NT2/D1 (cell line): Measurements from ENCODE around the gene FSTL4.

Experiments used
- DNase-seq: peaks from one replicate; pipeline ENCODE4 v3.0.0-alpha.2; 2011; ENCODE audit warnings: low read depth, low spot score
- H3K27me3 ChIP-seq: 2 replicates; pipeline ENCODE4 v1.6.0; 2011; ENCODE audit warnings: mild to moderate bottlenecking; ENCODE audit not compliant: insufficient read length, insufficient read depth
- H3K36me3 ChIP-seq: 2 replicates; pipeline ENCODE4 v1.6.1; 2011; ENCODE audit warnings: mild to moderate bottlenecking, low read length, mixed read lengths; ENCODE audit not compliant: insufficient read depth, insufficient read length
- H3K4me1 ChIP-seq: 2 replicates; pipeline ENCODE4 v1.5.1; 2011; ENCODE audit not compliant: insufficient read depth, insufficient read length
- H3K4me3 ChIP-seq: 2 replicates; pipeline ENCODE4 v1.5.1; 2011; ENCODE audit warnings: low read depth; ENCODE audit not compliant: insufficient read length
- H3K9ac ChIP-seq: 2 replicates; pipeline ENCODE4 v1.6.0; 2011; ENCODE audit warnings: low read depth; ENCODE audit not compliant: insufficient read length
- H3K9me3 ChIP-seq: 2 replicates; pipeline ENCODE4 v1.5.1; 2011; ENCODE audit warnings: mild to moderate bottlenecking, low read length; ENCODE audit not compliant: insufficient read depth
- SUZ12 ChIP-seq: IDR thresholded peaks from 2 replicates; pipeline ENCODE4 v1.6.1; 2011; ENCODE audit not compliant: insufficient read length, insufficient read depth; ENCODE audit errors: extremely low read depth
- YY1 ChIP-seq: IDR thresholded peaks from 2 replicates; pipeline ENCODE4 v1.6.1; 2011; ENCODE audit not compliant: insufficient read length, insufficient read depth
- ZNF274 ChIP-seq: IDR thresholded peaks from 2 replicates; pipeline ENCODE4 v1.6.1; 2011; ENCODE audit warnings: mild to moderate bottlenecking, low read depth, low read length

FSTL4 gene

GRCh38 chr5:133487093-133487492 is 125.2 kb downstream of the FSTL4 start:
- no peak overlapping the region for H3K9ac ChIP-seq
- DNase-seq = no peak

GRCh38 chr5:133485468-133485867 is 126.9 kb downstream of the FSTL4 start:
- Histone ChIP-seq H3K36me3 (no peaks in the 10 kb centered on the region), H3K4me3 (no peak overlapping the region), H3K9ac (no peak overlapping the region), H3K9me3 (peaks cover 4% of the 10 kb centered on the region; the same call in 1 of the 2 replicates), H3K27me3 (no peaks in the 10 kb centered on the region), H3K4me1 (no peaks in the 10 kb centered on the region)
- TF ChIP-seq ZNF274 (no peak), SUZ12 (no peak), YY1 (no peak)
- DNase-seq = no peak

More at GRCh38 chr5:133487093-133487492, 125.2 kb downstream of the FSTL4 start:
- H3K36me3 ChIP-seq = no peaks in the 10 kb centered on the region
- TF ChIP-seq ZNF274 (no peak), YY1 (no peak), SUZ12 (no peak)
- no peaks in the 10 kb centered on the region for H3K4me1 ChIP-seq
- H3K27me3 ChIP-seq = no peaks in the 10 kb centered on the region
- H3K4me3 ChIP-seq = no peak overlapping the region
- H3K9me3 ChIP-seq = peaks cover 4% of the 10 kb centered on the region; the same call in 1 of the 2 replicates

GRCh38 chr5:133483406-133484090 is 128.8 kb downstream of the FSTL4 start:
- H3K9ac ChIP-seq = no peak overlapping the region
- H3K9me3 ChIP-seq = peaks cover 4% of the 10 kb centered on the region; the same call in 1 of the 2 replicates
- H3K4me1 ChIP-seq = no peaks in the 10 kb centered on the region
- H3K27me3 ChIP-seq = no peaks in the 10 kb centered on the region
- DNase-seq = no peak
- TF ChIP-seq YY1 = no peak
- TF ChIP-seq ZNF274 = no peak
- TF ChIP-seq SUZ12 = no peak
- no peak overlapping the region for H3K4me3 ChIP-seq
- H3K36me3 ChIP-seq = no peaks in the 10 kb centered on the region

- peaks cover 4% of the 10 kb centered on the region; the same call in 1 of the 2 replicates for H3K9me3 ChIP-seq
- no peak for TF ChIP-seq YY1
- no peak for TF ChIP-seq SUZ12
- no peak for TF ChIP-seq ZNF274
- H3K4me3 ChIP-seq = no peak overlapping the region
- no peak overlapping the region for H3K9ac ChIP-seq
- no peaks in the 10 kb centered on the region for H3K4me1 ChIP-seq
- DNase-seq = no peak
- no peaks in the 10 kb centered on the region for H3K27me3 ChIP-seq
- H3K36me3 ChIP-seq = no peaks in the 10 kb centered on the region
Observed at GRCh38 chr5:133482028-133482427, 130.3 kb downstream of the FSTL4 start.

GRCh38 chr5:133480866-133481265 is 131.5 kb downstream of the FSTL4 start:
- no peaks in the 10 kb centered on the region for H3K27me3 ChIP-seq
- no peaks in the 10 kb centered on the region for H3K4me1 ChIP-seq
- no peak for DNase-seq
- TF ChIP-seq ZNF274 (no peak), SUZ12 (no peak), YY1 (no peak)
- peaks cover 4% of the 10 kb centered on the region; the same call in 1 of the 2 replicates for H3K9me3 ChIP-seq
- no peak overlapping the region for H3K9ac ChIP-seq
- no peaks in the 10 kb centered on the region for H3K36me3 ChIP-seq
- no peak overlapping the region for H3K4me3 ChIP-seq

- no peak for TF ChIP-seq ZNF274
- H3K4me1 ChIP-seq = no peaks in the 10 kb centered on the region
- no peak overlapping the region for H3K4me3 ChIP-seq
- no peak for DNase-seq
- H3K27me3 ChIP-seq = no peaks in the 10 kb centered on the region
- H3K9ac ChIP-seq = no peak overlapping the region
- peaks cover 4% of the 10 kb centered on the region; the same call in 1 of the 2 replicates for H3K9me3 ChIP-seq
- H3K36me3 ChIP-seq = no peaks in the 10 kb centered on the region
Observed at GRCh38 chr5:133480366-133480765, 132.0 kb downstream of the FSTL4 start.

- DNase-seq = no peak
- H3K4me1 ChIP-seq = no peaks in the 10 kb centered on the region
- no peaks in the 10 kb centered on the region for H3K27me3 ChIP-seq
- H3K4me3 ChIP-seq = no peak overlapping the region
- H3K9ac ChIP-seq = no peak overlapping the region
- H3K9me3 ChIP-seq = peaks cover 4% of the 10 kb centered on the region; the same call in 1 of the 2 replicates
- TF ChIP-seq SUZ12 (no peak), YY1 (no peak), ZNF274 (no peak)
- H3K36me3 ChIP-seq = no peaks in the 10 kb centered on the region
Observed at GRCh38 chr5:133478199-133478985, 133.9 kb downstream of the FSTL4 start.
